Calu3 (cell line): Measurements from ENCODE around the gene CHID1. TPM values are rescaled to one million over a fixed set of nuclear protein-coding genes. Genes with fewer than 3 reads are reported as not detected.

Experiments used
- BruUV-seq: library from RNA; stranded (reverse); fragments of 400-500 nt; replicated peaks from 2 replicates; lab custom pipeline; 2021; lab: Mats Ljungman, UMichigan
- CTCF ChIA-PET: fragments of 300-600 bp; sonication (Branson Sonifier 250); formaldehyde crosslinking; loops from one replicate; lab custom pipeline; 2022; ENCODE audit warnings: antibody characterized with exemption; lab: Charles Lee
- DNase-seq: peaks from one replicate; pipeline ENCODE4 v3.0.0; 2022
- H3K27ac Mint-ChIP-seq: one replicate; pipeline ENCODE4 v1.8.0; 2022; ENCODE audit warnings: mixed read lengths; ENCODE audit not compliant: unreplicated experiment
- H3K27me3 Mint-ChIP-seq: one replicate; pipeline ENCODE4 v1.8.0; 2022; ENCODE audit warnings: mixed read lengths; ENCODE audit not compliant: unreplicated experiment
- H3K36me3 Mint-ChIP-seq: one replicate; pipeline ENCODE4 v1.8.0; 2022; ENCODE audit warnings: mild to moderate bottlenecking, moderate library complexity, mixed read lengths; ENCODE audit not compliant: insufficient read depth, unreplicated experiment
- H3K4me1 Mint-ChIP-seq: one replicate; pipeline ENCODE4 v1.8.0; 2022; ENCODE audit warnings: mild to moderate bottlenecking, low read depth, mixed read lengths; ENCODE audit not compliant: unreplicated experiment
- H3K4me3 Mint-ChIP-seq: one replicate; pipeline ENCODE4 v1.8.0; 2022; ENCODE audit warnings: mild to moderate bottlenecking, low read depth, moderate library complexity, mixed read lengths; ENCODE audit not compliant: unreplicated experiment
- H3K9me3 Mint-ChIP-seq: one replicate; pipeline ENCODE4 v1.8.0; 2022; ENCODE audit warnings: low read depth, mixed read lengths; ENCODE audit not compliant: unreplicated experiment
- CTCF ChIP-seq: fragments of 200-600 bp; IDR thresholded peaks from one replicate; pipeline ENCODE4 v1.8.0; 2022; ENCODE audit warnings: antibody characterized with exemption; ENCODE audit not compliant: unreplicated experiment
- intact Hi-C: fragments of 100-400 bp; cut with micrococcal nuclease; formaldehyde crosslinking; loops from one replicate; pipeline ENCODE4 v1.10.0; 2022; ENCODE audit not compliant: unreplicated experiment
- total RNA-seq: library from RNA; stranded (reverse); gene quantifications from 2 replicates; pipeline ENCODE4 v1.2.3, GENCODE V29; 2022

The CHID1 gene
- total RNA-seq, 1 experiment from 2014 or later: 134 TPM

- BruUV-seq: no TSS peak
- CTCF ChIA-PET: interaction anchor here (0.9 to 1.0 kb wide), 4 partner anchors 8 to 203 kb away, joined by 3 to 6 read pairs (median 4); no protein-coding TSS in a partner anchor
- intact Hi-C loops: no loop called here
- H3K27me3 Mint-ChIP-seq: no peaks in the 10 kb centered on the region
- H3K9me3 Mint-ChIP-seq: no peaks in the 10 kb centered on the region
- no peak overlapping the region for H3K27ac Mint-ChIP-seq
- H3K4me1 Mint-ChIP-seq: peaks cover 4% of the 10 kb centered on the region
- DNase-seq: peak; percentile 75
- H3K4me3 Mint-ChIP-seq: no peak overlapping the region
- peak; percentile 89 for TF ChIP-seq CTCF
- H3K36me3 Mint-ChIP-seq: peaks cover 25% of the 10 kb centered on the region
Observed at GRCh38 chr11:848380-848931, 62.2 kb downstream of the CHID1 start.

- peaks cover 30% of the 10 kb centered on the region for H3K36me3 Mint-ChIP-seq
- no peak for TF ChIP-seq CTCF
- BruUV-seq: no TSS peak
- H3K4me1 Mint-ChIP-seq: peaks cover 8% of the 10 kb centered on the region
- no peaks in the 10 kb centered on the region for H3K9me3 Mint-ChIP-seq
- intact Hi-C loops: no loop called here
- no peak for DNase-seq
- H3K27ac Mint-ChIP-seq: no peak overlapping the region
- CTCF ChIA-PET: interaction anchor here (0.9 to 1.0 kb wide), 4 partner anchors 9 to 203 kb away, joined by 3 to 6 read pairs (median 4); no protein-coding TSS in a partner anchor
- no peaks in the 10 kb centered on the region for H3K27me3 Mint-ChIP-seq
- H3K4me3 Mint-ChIP-seq: no peak overlapping the region
Observed at GRCh38 chr11:847876-848275, 62.7 kb downstream of the CHID1 start.

- H3K27ac Mint-ChIP-seq: no peak overlapping the region
- H3K27me3 Mint-ChIP-seq: no peaks in the 10 kb centered on the region
- H3K9me3 Mint-ChIP-seq: no peaks in the 10 kb centered on the region
- TF ChIP-seq CTCF: no peak
- peaks cover 8% of the 10 kb centered on the region for H3K4me1 Mint-ChIP-seq
- BruUV-seq: no TSS peak
- CTCF ChIA-PET: interaction anchor here (0.7 kb wide), 1 partner anchor 67 kb away, joined by 3 read pairs; no protein-coding TSS in a partner anchor
- no peak for DNase-seq
- intact Hi-C loops: no loop called here
- H3K4me3 Mint-ChIP-seq: no peak overlapping the region
- H3K36me3 Mint-ChIP-seq: peaks cover 43% of the 10 kb centered on the region
Observed at GRCh38 chr11:846496-847098, 64.0 kb downstream of the CHID1 start.

GRCh38 chr11:845872-846495 lies 64.6 kb downstream of the CHID1 start:
- no peak for TF ChIP-seq CTCF
- Mint-ChIP-seq H3K9me3 (no peaks in the 10 kb centered on the region), H3K4me1 (peaks cover 11% of the 10 kb centered on the region), H3K27me3 (no peaks in the 10 kb centered on the region), H3K36me3 (peaks cover 49% of the 10 kb centered on the region), H3K27ac (no peak overlapping the region), H3K4me3 (no peak overlapping the region)
- no peak for DNase-seq
- BruUV-seq: no TSS peak
- CTCF ChIA-PET: no interaction called here
- intact Hi-C loops: no loop called here
